Measurements from ENCODE around the gene CAPNS2. TPM values are rescaled to one million over a fixed set of nuclear protein-coding genes. Genes with fewer than 3 reads are reported as not detected.

The CAPNS2 gene
- total and polyA plus RNA-seq, 2 of the 8 experiments (the other 6 are each of a cell fraction or from before 2014, with no cell fraction given): not detected

DNA sequence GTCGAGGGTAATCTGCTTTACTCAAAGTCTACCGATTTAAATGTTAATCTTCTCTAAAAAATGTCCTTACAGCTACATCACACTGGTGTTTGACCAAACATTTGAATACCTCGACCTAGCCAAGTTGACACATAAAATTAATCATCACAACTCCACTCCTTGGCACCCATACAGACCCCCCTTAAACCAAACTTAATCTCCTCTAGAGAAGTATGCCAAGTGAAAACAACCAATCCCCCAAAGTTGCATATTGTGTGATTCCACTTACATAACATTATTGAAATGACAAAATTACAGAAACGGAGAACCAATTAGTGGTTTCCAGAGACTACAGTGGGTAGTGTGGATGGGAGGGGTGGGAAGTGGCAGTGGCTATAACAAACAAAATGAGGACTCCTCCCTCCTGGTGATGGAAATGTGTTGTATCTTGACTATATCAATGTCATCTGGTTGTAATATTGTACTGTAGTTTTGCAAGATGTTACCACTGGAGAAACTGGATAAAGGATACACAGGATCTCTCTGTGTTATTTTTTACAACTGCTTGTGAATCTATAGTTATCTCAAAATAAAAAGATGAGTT is 39.4 kb downstream of the CAPNS2 start:
- no peak overlapping the region for H2BK12ac ChIP-seq (ENCODE audit: low read depth, low read length)
- ChIA-PET CTCF (ENCODE audit: partially characterized antibody) (no interaction called here), POLR2A (ENCODE audit: partially characterized antibody) (no interaction called here)
- no peak overlapping the region for H3K14ac ChIP-seq (ENCODE audit: insufficient read length)
- H3K4me1 ChIP-seq (replicated peaks in 1 of 4; ENCODE audit: control insufficient read depth in 3 of 4, insufficient read depth in 4 of 4, low read length in 3 of 4): no peaks in the 10 kb centered on the region
- H4K5ac ChIP-seq (ENCODE audit: insufficient read length, low read depth, low read length): no peak overlapping the region
- no peak overlapping the region for H4K91ac ChIP-seq (replicated peaks; ENCODE audit: insufficient read length, low read length)
- H2BK20ac ChIP-seq (ENCODE audit: low read length): no peak overlapping the region
- TF ChIP-seq KDM5A (IDR thresholded peaks at IDR 0.05; ENCODE audit: low read length) (no peak), RBBP5 (IDR thresholded peaks at IDR 0.05; ENCODE audit: borderline replicate concordance, low read depth, low read length) (no peak), JUND (IDR thresholded peaks at IDR 0.05; ENCODE audit: low read length) (no peak), BCL11A (IDR thresholded peaks at IDR 0.05; ENCODE audit: low read depth in 2 of 2, low read length in 2 of 2) (no peak), CBX5 (IDR thresholded peaks at IDR 0.05; ENCODE audit: low read depth, low read length) (no peak), PHF8 (conservative IDR thresholded peaks at IDR 0.05; ENCODE audit: low read depth, low read length) (no peak), RFX5 (IDR thresholded peaks at IDR 0.05; ENCODE audit: borderline replicate concordance, low read depth, low read length) (no peak), RAD21 (IDR thresholded peaks at IDR 0.05 in 1 of 2, conservative IDR thresholded peaks at IDR 0.05 in 1 of 2; ENCODE audit: low read depth in 2 of 2, low read length in 2 of 2) (no peak), HDAC6 (IDR thresholded peaks at IDR 0.05; ENCODE audit: low read depth, low read length) (no peak), NANOG (IDR thresholded peaks at IDR 0.05; ENCODE audit: insufficient read depth, low read depth, low read length, poor library complexity, severe bottlenecking) (no peak), YY1 (IDR thresholded peaks at IDR 0.05; ENCODE audit: low read depth, low read length) (no peak), CEBPB (IDR thresholded peaks at IDR 0.05; ENCODE audit: low read depth, low read length) (no peak)
- no peak overlapping the region for H2AK5ac ChIP-seq (ENCODE audit: low read depth, low read length)
- FAIRE-seq (no peak), DNase-seq (ENCODE audit: low read depth in 1 of 2, low spot score in 2 of 2) (no peak)
- H2AFZ ChIP-seq (ENCODE audit: low read length): no peak overlapping the region
- no peak overlapping the region for H2BK15ac ChIP-seq (ENCODE audit: low read length)
- H3K4me2 ChIP-seq (ENCODE audit: insufficient read depth in 1 of 2, low read depth in 2 of 2, low read length in 2 of 2): no peak overlapping the region
- H3K23ac ChIP-seq (ENCODE audit: insufficient read length): no peak overlapping the region
- H3K23me2 ChIP-seq (ENCODE audit: low read depth, low read length): no peaks in the 10 kb centered on the region
- no peak overlapping the region for H3K56ac ChIP-seq (replicated peaks; ENCODE audit: insufficient read length, low read depth, low read length)
- 80% methylated on average over 4 of the region's 4 CpGs; no CpG with 5 or more reads in 1 of the 2 experiments for WGBS, 2 experiments (ENCODE audit: extremely low coverage in 1 of 2, insufficient coverage in 1 of 2, insufficient read length in 1 of 2, insufficient replicate concordance in 2 of 2, low coverage in 1 of 2, low lambda C conversion rate in 2 of 2, missing lambda C conversion rate in 1 of 2)
- H3K4ac ChIP-seq (replicated peaks; ENCODE audit: insufficient read length, low read depth, low read length): no peak overlapping the region
- H2BK5ac ChIP-seq (ENCODE audit: low read depth, low read length): no peak overlapping the region
- no peak overlapping the region for H3K9ac ChIP-seq (replicated peaks in 1 of 4; ENCODE audit: extremely low read depth in 1 of 4, low read depth in 3 of 4, low read length in 3 of 4)
- H3K79me1 ChIP-seq (ENCODE audit: low read depth, low read length): no peaks in the 10 kb centered on the region
- no peaks in the 10 kb centered on the region for H3K9me3 ChIP-seq (ENCODE audit: insufficient read depth in 2 of 2, low read depth in 1 of 2, low read length in 1 of 2)
- H2BK120ac ChIP-seq (replicated peaks; ENCODE audit: low read depth, low read length): no peak overlapping the region
- no peaks in the 10 kb centered on the region for H4K20me1 ChIP-seq (replicated peaks in 1 of 2; ENCODE audit: control insufficient read depth in 1 of 2, insufficient read depth in 2 of 2, low read length in 2 of 2)
- no peak overlapping the region for H3K18ac ChIP-seq (ENCODE audit: extremely low read depth, low read length)
- no peak overlapping the region for H3K4me3 ChIP-seq (ENCODE audit: extremely low read depth in 1 of 4, insufficient read depth in 2 of 4, low read depth in 3 of 4, low read length in 4 of 4)
- H3K27ac ChIP-seq (ENCODE audit: low read depth, low read length): no peak overlapping the region
- no peaks in the 10 kb centered on the region for H3K36me3 ChIP-seq (ENCODE audit: control insufficient read depth in 2 of 4, insufficient read depth in 4 of 4, low read length in 3 of 4)
- H3K79me2 ChIP-seq (ENCODE audit: control insufficient read depth in 1 of 2, insufficient read depth in 2 of 2, low read length in 2 of 2): no peaks in the 10 kb centered on the region
- no peaks in the 10 kb centered on the region for H3K27me3 ChIP-seq (replicated peaks in 1 of 4; ENCODE audit: control insufficient read depth in 3 of 4, extremely low read depth in 1 of 4, insufficient read depth in 3 of 4, low read length in 3 of 4)
- no peak overlapping the region for H4K8ac ChIP-seq (ENCODE audit: extremely low read depth, insufficient read depth, low read length)
